GM23338 (cell line): Measurements from ENCODE around the gene AIP. TPM values are rescaled to one million over a fixed set of nuclear protein-coding genes. Genes with fewer than 3 reads are reported as not detected.

Experiments
- ATAC-seq: fragments of 200-7000 bp; cut with Tn5 transposase; 3 replicates; pipeline ENCODE4 v1.9.1; 2020
- DNase-seq: peaks from one replicate; pipeline ENCODE4 v3.0.0-alpha.2; 2015; ENCODE audit warnings: low spot score
- H2AFZ ChIP-seq: fragments of 200-600 bp; sonication (generic); 2 replicates; pipeline ENCODE4 v1.8.0; 2016; ENCODE audit warnings: antibody characterized with exemption, mild to moderate bottlenecking, moderate library complexity
- H3F3A ChIP-seq: fragments of 200-600 bp; sonication (generic); replicated peaks from 2 replicates; pipeline ENCODE4 v1.8.0; 2017; ENCODE audit warnings: antibody characterized with exemption, mixed run types, low read depth
- H3K27ac ChIP-seq: fragments of 200-600 bp; sonication (generic); 2 replicates; pipeline ENCODE4 v1.6.1; 2016; ENCODE audit warnings: low read depth
- H3K27me3 ChIP-seq: fragments of 200-600 bp; sonication (generic); 2 replicates; pipeline ENCODE4 v1.8.0; 2016; ENCODE audit warnings: mild to moderate bottlenecking, mixed run types, moderate library complexity; ENCODE audit not compliant: insufficient read depth
- H3K36me3 ChIP-seq: fragments of 200-600 bp; sonication (generic); 2 replicates; pipeline ENCODE4 v1.8.0; 2016; ENCODE audit warnings: mild to moderate bottlenecking; ENCODE audit not compliant: insufficient read depth
- H3K4me1 ChIP-seq: fragments of 200-600 bp; sonication (generic); 2 replicates; pipeline ENCODE4 v1.8.0; 2016; ENCODE audit warnings: mild to moderate bottlenecking, moderate library complexity; ENCODE audit not compliant: insufficient read depth
- H3K4me2 ChIP-seq: fragments of 200-600 bp; sonication (generic); 2 replicates; pipeline ENCODE4 v1.7.1; 2017; ENCODE audit warnings: mixed run types
- H3K4me3 ChIP-seq: fragments of 200-600 bp; sonication (generic); 2 replicates; pipeline ENCODE4 v1.6.1; 2016; ENCODE audit warnings: mixed run types
- H3K79me2 ChIP-seq: fragments of 200-600 bp; sonication (generic); replicated peaks from 2 replicates; pipeline ENCODE4 v1.8.0; 2017; ENCODE audit warnings: mild to moderate bottlenecking; ENCODE audit not compliant: insufficient read depth
- H3K9me2 ChIP-seq: fragments of 200-600 bp; sonication (generic); 2 replicates; pipeline ENCODE4 v1.8.0; 2017; ENCODE audit not compliant: insufficient read depth
- H4K20me1 ChIP-seq: fragments of 200-600 bp; sonication (generic); replicated peaks from 2 replicates; pipeline ENCODE4 v1.8.0; 2017; ENCODE audit warnings: mild to moderate bottlenecking; ENCODE audit not compliant: insufficient read depth
- H3K27ac Mint-ChIP-seq: 2 replicates; pipeline ENCODE4 v1.8.0; 2020; ENCODE audit warnings: inconsistent platforms, mild to moderate bottlenecking, moderate library complexity, mixed read lengths
- H3K27me3 Mint-ChIP-seq: 3 replicates; pipeline ENCODE4 v1.8.0; 2022; ENCODE audit warnings: low read depth, mild to moderate bottlenecking, moderate library complexity, mixed read lengths, inconsistent platforms; ENCODE audit not compliant: insufficient read depth, poor library complexity
- H3K36me3 Mint-ChIP-seq: 3 replicates; pipeline ENCODE4 v1.8.0; 2021; ENCODE audit warnings: low read depth, mild to moderate bottlenecking, inconsistent platforms, moderate library complexity, mixed read lengths
- H3K4me1 Mint-ChIP-seq: 3 replicates; pipeline ENCODE4 v1.8.0; 2020; ENCODE audit warnings: mild to moderate bottlenecking, inconsistent platforms, mixed read lengths
- H3K4me3 Mint-ChIP-seq: 3 replicates; pipeline ENCODE4 v1.8.0; 2021; ENCODE audit warnings: moderate library complexity, mild to moderate bottlenecking, inconsistent platforms, mixed read lengths
- H3K9me3 Mint-ChIP-seq: 3 replicates; pipeline ENCODE4 v1.8.0; 2020; ENCODE audit warnings: moderate library complexity, mild to moderate bottlenecking, inconsistent platforms, mixed read lengths
- EZH2 ChIP-seq: fragments of 200-600 bp; sonication (generic); IDR thresholded peaks from one replicate; pipeline ENCODE4 v1.8.0; 2017; ENCODE audit warnings: antibody characterized with exemption, mild to moderate bottlenecking, low read depth; ENCODE audit not compliant: unreplicated experiment
- EZH2phosphoT487 ChIP-seq: fragments of 200-600 bp; sonication (generic); IDR thresholded peaks from one replicate; pipeline ENCODE4 v1.8.1; 2018; ENCODE audit warnings: antibody characterized with exemption; ENCODE audit not compliant: unreplicated experiment
- JUNB ChIP-seq: IDR thresholded peaks from one replicate; pipeline ENCODE4 v1.6.1; 2016; ENCODE audit warnings: antibody characterized with exemption; ENCODE audit not compliant: unreplicated experiment
- POLR2AphosphoS5 ChIP-seq: IDR thresholded peaks from 2 replicates; pipeline ENCODE4 v1.6.1; 2016; ENCODE audit warnings: antibody characterized with exemption, low read depth
- STAT1 ChIP-seq: IDR thresholded peaks from one replicate; pipeline ENCODE4 v1.6.1; 2016; ENCODE audit warnings: antibody characterized with exemption; ENCODE audit not compliant: unreplicated experiment
- ZNF114 ChIP-seq: fragments of 250-450 bp; sonication (Bioruptor Pico); IDR thresholded peaks from 2 replicates; pipeline ENCODE4 v1.5.0; 2020; ENCODE audit warnings: mild to moderate bottlenecking, moderate library complexity
- ZNF331 ChIP-seq: fragments of 250-450 bp; sonication (Bioruptor Pico); IDR thresholded peaks from 2 replicates; pipeline ENCODE4 v1.5.0; 2020; ENCODE audit warnings: low read depth, mild to moderate bottlenecking, moderate library complexity
- polyA plus RNA-seq: library from polyadenylated mRNA; unstranded; fragments of >200 nt; fragmentation: Nextera tagmentation; extraction: Ambion mirVana; gene quantifications from 2 replicates; pipeline ENCODE4 v1.2.1, GENCODE V29; 2016
- total RNA-seq: library from RNA; depleted of rRNA; stranded (reverse); fragments of >200 nt; shearing (Covaris generic); gene quantifications from 2 replicates; pipeline ENCODE4 v1.2.3, GENCODE V29; 2014
- TF ChIP-seq, protein P1 (sequence below): IDR thresholded peaks from 2 replicates; pipeline ENCODE4 v1.6.1; 2016; ENCODE audit warnings: antibody characterized with exemption
- TF ChIP-seq, protein P2 (sequence below), 2 experiments: fragments of 200-600 bp in 1 of 2; sonication (generic) in 1 of 2; conservative IDR thresholded peaks; 2 replicates each; pipeline versions ENCODE4 v1.5.1 to v1.6.1; 2016 to 2017; ENCODE audit warnings: antibody characterized with exemption in 2 of 2, low read depth in 2 of 2, mild to moderate bottlenecking in 2 of 2, moderate library complexity in 1 of 2

The AIP gene
- total and polyA plus RNA-seq, 2 experiments from 2014 or later = 29.1 to 32.1 TPM

GRCh38 chr11:67456068-67456705 lies 26.6 kb upstream of the AIP start:
- Mint-ChIP-seq H3K27me3 (peaks cover 4% of the 10 kb centered on the region), H3K27ac (no peak overlapping the region), H3K4me3 (no peak overlapping the region), H3K36me3 (no peaks in the 10 kb centered on the region), H3K9me3 (no peaks in the 10 kb centered on the region), H3K4me1 (no peaks in the 10 kb centered on the region)
- Histone ChIP-seq H3K27me3 (no peaks in the 10 kb centered on the region), H3K27ac (no peak overlapping the region), H3K4me2 (no peak overlapping the region), H3K9me2 (no peaks in the 10 kb centered on the region), H3F3A (no peaks in the 10 kb centered on the region), H3K4me1 (no peaks in the 10 kb centered on the region), H4K20me1 (no peaks in the 10 kb centered on the region), H2AFZ (no peak overlapping the region), H3K79me2 (no peaks in the 10 kb centered on the region), H3K36me3 (no peaks in the 10 kb centered on the region), H3K4me3 (no peak overlapping the region)
- DNase-seq (no peak), ATAC-seq (no peak)
- TF ChIP-seq JUNB (no peak), ZNF114 (no peak)

- TF ChIP-seq POLR2AphosphoS5 = no peak
- TF ChIP-seq EZH2phosphoT487 = no peak
- no peak for TF ChIP-seq STAT1
- TF ChIP-seq, protein P1, sequence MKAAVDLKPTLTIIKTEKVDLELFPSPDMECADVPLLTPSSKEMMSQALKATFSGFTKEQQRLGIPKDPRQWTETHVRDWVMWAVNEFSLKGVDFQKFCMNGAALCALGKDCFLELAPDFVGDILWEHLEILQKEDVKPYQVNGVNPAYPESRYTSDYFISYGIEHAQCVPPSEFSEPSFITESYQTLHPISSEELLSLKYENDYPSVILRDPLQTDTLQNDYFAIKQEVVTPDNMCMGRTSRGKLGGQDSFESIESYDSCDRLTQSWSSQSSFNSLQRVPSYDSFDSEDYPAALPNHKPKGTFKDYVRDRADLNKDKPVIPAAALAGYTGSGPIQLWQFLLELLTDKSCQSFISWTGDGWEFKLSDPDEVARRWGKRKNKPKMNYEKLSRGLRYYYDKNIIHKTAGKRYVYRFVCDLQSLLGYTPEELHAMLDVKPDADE = no peak
- TF ChIP-seq EZH2 = no peak
- TF ChIP-seq ZNF331 (CRISPR knock-in tag) = no peak
- TF ChIP-seq, protein P2, sequence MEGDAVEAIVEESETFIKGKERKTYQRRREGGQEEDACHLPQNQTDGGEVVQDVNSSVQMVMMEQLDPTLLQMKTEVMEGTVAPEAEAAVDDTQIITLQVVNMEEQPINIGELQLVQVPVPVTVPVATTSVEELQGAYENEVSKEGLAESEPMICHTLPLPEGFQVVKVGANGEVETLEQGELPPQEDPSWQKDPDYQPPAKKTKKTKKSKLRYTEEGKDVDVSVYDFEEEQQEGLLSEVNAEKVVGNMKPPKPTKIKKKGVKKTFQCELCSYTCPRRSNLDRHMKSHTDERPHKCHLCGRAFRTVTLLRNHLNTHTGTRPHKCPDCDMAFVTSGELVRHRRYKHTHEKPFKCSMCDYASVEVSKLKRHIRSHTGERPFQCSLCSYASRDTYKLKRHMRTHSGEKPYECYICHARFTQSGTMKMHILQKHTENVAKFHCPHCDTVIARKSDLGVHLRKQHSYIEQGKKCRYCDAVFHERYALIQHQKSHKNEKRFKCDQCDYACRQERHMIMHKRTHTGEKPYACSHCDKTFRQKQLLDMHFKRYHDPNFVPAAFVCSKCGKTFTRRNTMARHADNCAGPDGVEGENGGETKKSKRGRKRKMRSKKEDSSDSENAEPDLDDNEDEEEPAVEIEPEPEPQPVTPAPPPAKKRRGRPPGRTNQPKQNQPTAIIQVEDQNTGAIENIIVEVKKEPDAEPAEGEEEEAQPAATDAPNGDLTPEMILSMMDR (conservative IDR thresholded peaks at IDR 0.05; ENCODE audit: low read depth in 2 of 2) = no peak
- TF ChIP-seq ZNF114 = no peak
- H3K36me3 Mint-ChIP-seq = no peaks in the 10 kb centered on the region
- H3K9me3 Mint-ChIP-seq = no peaks in the 10 kb centered on the region
- Histone ChIP-seq H2AFZ (no peak overlapping the region), H3K4me2 (no peak overlapping the region), H3K27ac (no peak overlapping the region), H4K20me1 (no peaks in the 10 kb centered on the region), H3K27me3 (no peaks in the 10 kb centered on the region), H3K79me2 (no peaks in the 10 kb centered on the region), H3F3A (no peaks in the 10 kb centered on the region), H3K9me2 (no peaks in the 10 kb centered on the region), H3K4me1 (no peaks in the 10 kb centered on the region), H3K36me3 (no peaks in the 10 kb centered on the region), H3K4me3 (no peak overlapping the region)
- H3K27me3 Mint-ChIP-seq = peaks cover 4% of the 10 kb centered on the region
- no peak overlapping the region for H3K27ac Mint-ChIP-seq
- H3K4me3 Mint-ChIP-seq = no peak overlapping the region
- no peaks in the 10 kb centered on the region for H3K4me1 Mint-ChIP-seq
- DNase-seq (no peak), ATAC-seq (no peak)
These were observed 25.4 kb upstream of the AIP start for GRCh38 chr11:67457453-67457852.
